ENCODE data around the gene ATXN7. TPM values are rescaled to one million over a fixed set of nuclear protein-coding genes. Genes with fewer than 3 reads are reported as not detected.

Gene ATXN7
- total and polyA plus RNA-seq, 2 of the 13 experiments (the other 11 are each of a cell fraction or from before 2014, with no cell fraction given), result 13.8 to 20.0 TPM

GRCh38 chr3:63998852-63999754, 135.4 kb downstream of the ATXN7 start:
- H3K9ac ChIP-seq (ENCODE audit: insufficient read depth, low read depth, low read length), result no peak overlapping the region
- no peak overlapping the region for H3K27ac ChIP-seq (ENCODE audit: extremely low read length, insufficient read depth, low read length)
- ATAC-seq (no peak), FAIRE-seq (no peak), DNase-seq (ENCODE audit: low spot score) (no peak)
- no peak overlapping the region for H3K4me3 ChIP-seq (replicated peaks in 1 of 3; ENCODE audit: insufficient read depth in 1 of 3, low read depth in 2 of 3, low read length in 3 of 3)
- ChIA-PET CTCF (ENCODE audit: low intra/inter-chr PET ratio, low total read pairs) (no interaction called here), POLR2A (no interaction called here)
- H4K20me1 ChIP-seq (ENCODE audit: insufficient read depth, low read length), result no peaks in the 10 kb centered on the region
- H3K27me3 ChIP-seq (ENCODE audit: control insufficient read depth in 1 of 2, insufficient read depth in 2 of 2, low read length in 2 of 2), result no peaks in the 10 kb centered on the region
- H3K79me2 ChIP-seq (ENCODE audit: insufficient read depth, low read length), result no peaks in the 10 kb centered on the region
- BruUV-seq (replicated peaks), result no TSS peak
- no peaks in the 10 kb centered on the region for H3K4me1 ChIP-seq (ENCODE audit: insufficient read depth, low read length)
- H3K36me3 ChIP-seq (replicated peaks in 1 of 2; ENCODE audit: control insufficient read depth in 1 of 2, insufficient read depth in 2 of 2, low read length in 2 of 2), result peaks cover 23 to 40% of the 10 kb centered on the region in 2 experiments
- in situ Hi-C loops (cut with HindIII; ENCODE audit: extremely low pct_ligation_motif_present, low pct_unique_long_range_greater_than_20kb) (loop anchor here (5.0 kb wide), 1 partner anchor 37 kb away; no protein-coding TSS in a partner anchor), intact Hi-C loops (cut with micrococcal nuclease; ENCODE audit: unreplicated experiment) (no loop called here)
- H3K9me3 ChIP-seq (ENCODE audit: low read length), result no peaks in the 10 kb centered on the region
- no peak overlapping the region for H2AFZ ChIP-seq (ENCODE audit: low read length)
- 97% methylated on average over 10 of the region's 10 CpGs for WGBS (ENCODE audit: low lambda C conversion rate)
- H3K4me2 ChIP-seq (ENCODE audit: low read depth, low read length), result no peak overlapping the region
- no peak for TF ChIP-seq SOX13 (IDR thresholded peaks at IDR 0.05)
- no peak for TF ChIP-seq SOX13 (CRISPR knock-in tag; conservative IDR thresholded peaks at IDR 0.05 in 1 of 2, IDR thresholded peaks at IDR 0.05 in 1 of 2)
- no peak for TF ChIP-seq ZNF382 (CRISPR knock-in tag; IDR thresholded peaks at IDR 0.05; ENCODE audit: borderline replicate concordance)
- TF ChIP-seq RBAK (CRISPR knock-in tag; IDR thresholded peaks at IDR 0.05), result no peak
- TF ChIP-seq, protein P1, sequence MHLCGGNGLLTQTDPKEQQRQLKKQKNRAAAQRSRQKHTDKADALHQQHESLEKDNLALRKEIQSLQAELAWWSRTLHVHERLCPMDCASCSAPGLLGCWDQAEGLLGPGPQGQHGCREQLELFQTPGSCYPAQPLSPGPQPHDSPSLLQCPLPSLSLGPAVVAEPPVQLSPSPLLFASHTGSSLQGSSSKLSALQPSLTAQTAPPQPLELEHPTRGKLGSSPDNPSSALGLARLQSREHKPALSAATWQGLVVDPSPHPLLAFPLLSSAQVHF (CRISPR knock-in tag; IDR thresholded peaks at IDR 0.05), result no peak
- TF ChIP-seq BRF2 (CRISPR knock-in tag; IDR thresholded peaks at IDR 0.05), result no peak
- no peak for TF ChIP-seq ERF (CRISPR knock-in tag; IDR thresholded peaks at IDR 0.05)
- no peak for TF ChIP-seq KLF12 (CRISPR knock-in tag; IDR thresholded peaks at IDR 0.05; ENCODE audit: borderline replicate concordance)
- TF ChIP-seq CERS6 (CRISPR knock-in tag; IDR thresholded peaks at IDR 0.05), result no peak
- no peak for TF ChIP-seq TERF1 (CRISPR knock-in tag; IDR thresholded peaks at IDR 0.05)
- TF ChIP-seq ZSCAN25 (CRISPR knock-in tag; IDR thresholded peaks at IDR 0.05), result no peak
- no peak for TF ChIP-seq KDM3A (CRISPR knock-in tag; IDR thresholded peaks at IDR 0.05; ENCODE audit: low read depth)
- TF ChIP-seq, protein P2, sequence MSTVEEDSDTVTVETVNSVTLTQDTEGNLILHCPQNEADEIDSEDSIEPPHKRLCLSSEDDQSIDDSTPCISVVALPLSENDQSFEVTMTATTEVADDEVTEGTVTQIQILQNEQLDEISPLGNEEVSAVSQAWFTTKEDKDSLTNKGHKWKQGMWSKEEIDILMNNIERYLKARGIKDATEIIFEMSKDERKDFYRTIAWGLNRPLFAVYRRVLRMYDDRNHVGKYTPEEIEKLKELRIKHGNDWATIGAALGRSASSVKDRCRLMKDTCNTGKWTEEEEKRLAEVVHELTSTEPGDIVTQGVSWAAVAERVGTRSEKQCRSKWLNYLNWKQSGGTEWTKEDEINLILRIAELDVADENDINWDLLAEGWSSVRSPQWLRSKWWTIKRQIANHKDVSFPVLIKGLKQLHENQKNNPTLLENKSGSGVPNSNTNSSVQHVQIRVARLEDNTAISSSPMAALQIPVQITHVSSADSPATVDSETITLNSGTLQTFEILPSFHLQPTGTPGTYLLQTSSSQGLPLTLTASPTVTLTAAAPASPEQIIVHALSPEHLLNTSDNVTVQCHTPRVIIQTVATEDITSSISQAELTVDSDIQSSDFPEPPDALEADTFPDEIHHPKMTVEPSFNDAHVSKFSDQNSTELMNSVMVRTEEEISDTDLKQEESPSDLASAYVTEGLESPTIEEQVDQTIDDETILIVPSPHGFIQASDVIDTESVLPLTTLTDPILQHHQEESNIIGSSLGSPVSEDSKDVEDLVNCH (CRISPR knock-in tag; IDR thresholded peaks at IDR 0.05), result no peak
- TF ChIP-seq GLI4 (CRISPR knock-in tag; IDR thresholded peaks at IDR 0.05; ENCODE audit: borderline replicate concordance), result no peak
- no peak for TF ChIP-seq ZNF746 (CRISPR knock-in tag; IDR thresholded peaks at IDR 0.05)
- no peak for TF ChIP-seq ZEB1 (IDR thresholded peaks at IDR 0.05; ENCODE audit: insufficient replicate concordance, low read depth)

All from HepG2 (cell line).